ENCODE measurements around the gene LUZP2.
"Not testable (repeated sequence)": the region's sequence is repeated elsewhere in the genome, so short reads cannot be mapped to it uniquely, and the experiment has no call there.

LUZP2 gene

DNA sequence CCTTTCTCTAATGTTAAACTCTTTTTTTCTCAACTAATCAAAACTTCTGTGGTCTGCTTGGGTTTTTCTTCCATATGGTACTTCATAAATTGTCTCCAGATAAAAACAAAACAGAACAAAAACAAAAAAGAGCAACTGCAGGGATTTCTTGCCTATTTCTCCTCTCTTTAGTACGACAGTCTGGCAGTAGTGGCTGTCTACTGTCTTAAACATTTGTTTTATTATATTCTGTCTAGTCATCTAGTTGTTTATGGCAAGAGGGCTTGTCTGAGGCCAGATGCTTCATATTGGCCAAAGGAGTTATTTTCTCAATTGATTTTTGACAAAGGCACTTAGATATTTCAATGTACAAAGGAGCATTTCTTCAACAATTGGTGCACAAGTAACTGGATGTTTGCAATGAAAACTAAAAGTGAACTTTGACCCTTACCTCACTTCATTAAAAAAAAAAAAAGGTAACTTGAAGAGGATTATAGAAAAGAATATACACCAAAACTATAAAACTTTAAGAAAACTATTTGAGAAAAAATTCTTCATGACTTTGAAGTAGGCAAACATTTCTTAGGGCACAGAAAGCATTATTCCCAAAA lies 404.2 kb downstream of the LUZP2 start:
- no peak for DNase-seq (ENCODE audit: low read depth)

DNA sequence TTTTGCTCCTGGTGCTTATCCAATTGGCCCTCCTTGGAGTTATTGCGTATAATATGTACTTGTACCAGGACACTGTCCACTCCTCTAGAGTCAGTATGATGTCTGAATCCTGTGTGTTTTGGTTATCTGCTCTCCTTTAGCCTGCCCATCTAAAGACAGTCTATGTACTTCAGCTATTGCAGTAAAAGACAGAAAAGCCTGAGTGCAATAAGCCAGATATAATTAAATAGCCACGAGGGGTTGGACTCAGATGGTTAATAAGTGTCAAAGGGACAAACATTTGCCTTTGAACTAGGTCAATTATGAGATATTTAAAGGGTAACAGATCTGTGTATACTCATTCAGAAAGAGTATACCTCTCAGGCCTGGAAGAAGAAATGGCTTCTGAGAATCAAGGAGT lies 406.7 kb downstream of the LUZP2 start:
- no peak for DNase-seq (ENCODE audit: low read depth)

DNA sequence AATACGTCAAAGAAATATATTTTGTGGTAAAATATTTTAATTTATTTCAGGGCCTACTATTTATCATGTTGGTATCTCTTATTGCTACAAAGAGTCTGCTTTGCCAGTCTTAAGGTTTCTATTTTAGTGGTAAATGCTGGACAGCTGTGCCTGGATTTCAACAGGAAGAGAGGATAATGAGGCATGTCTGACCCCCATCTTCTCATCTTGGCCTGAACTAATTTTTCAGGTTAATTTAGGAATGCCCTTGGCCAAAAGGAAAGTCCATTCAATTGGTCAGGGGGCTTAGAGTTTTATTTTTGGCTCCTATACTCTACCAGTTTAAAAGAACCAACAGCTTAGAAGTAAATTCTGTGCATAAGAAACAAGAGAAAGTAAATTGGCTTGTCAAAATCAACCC lies 428.2 kb downstream of the LUZP2 start:
- no peak for DNase-seq (ENCODE audit: low read depth)

DNA sequence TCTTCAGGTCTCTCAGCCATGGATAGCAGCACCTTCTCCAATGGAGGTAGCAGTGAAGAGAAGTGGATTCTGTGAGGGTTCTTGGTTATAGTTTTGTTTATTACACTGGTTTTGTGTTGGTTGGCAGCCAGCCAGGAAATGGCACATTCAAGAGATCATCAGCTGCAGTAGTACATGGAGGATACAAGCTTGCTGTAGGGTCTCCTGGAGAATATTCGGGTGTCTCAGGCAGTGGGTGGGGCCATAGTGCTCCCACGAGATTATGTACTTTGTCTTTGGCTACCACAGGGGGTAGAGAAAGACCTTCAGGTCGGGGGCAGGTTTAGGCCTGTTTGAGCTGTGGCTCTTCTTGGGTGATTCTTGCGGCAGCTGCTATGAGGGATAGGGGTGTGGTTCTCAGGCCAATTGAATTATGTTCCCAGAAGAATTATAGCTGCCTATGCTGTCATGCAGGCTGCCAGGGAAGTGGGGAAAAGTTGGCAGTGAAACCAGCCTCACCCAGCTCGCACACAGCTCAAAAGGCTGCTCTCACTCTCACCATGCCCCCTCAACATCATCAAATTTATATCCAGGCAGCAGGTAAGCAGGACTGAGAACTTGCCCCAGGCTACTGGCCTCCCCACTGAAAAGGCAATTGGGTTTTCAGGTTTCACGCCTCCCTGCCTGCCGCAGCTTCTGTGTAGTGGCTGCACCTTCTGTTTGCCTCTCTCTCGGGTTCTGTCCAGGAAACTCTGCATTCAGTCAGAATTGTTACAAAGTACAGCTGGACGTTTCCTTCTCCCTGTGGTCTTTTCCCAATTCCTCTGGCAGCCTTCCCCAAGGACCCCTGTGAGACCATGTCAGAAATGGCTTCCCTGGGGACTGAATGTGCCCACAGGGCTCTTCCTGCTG lies 435.5 kb downstream of the LUZP2 start:
- no peak for DNase-seq (ENCODE audit: low read depth)

DNA sequence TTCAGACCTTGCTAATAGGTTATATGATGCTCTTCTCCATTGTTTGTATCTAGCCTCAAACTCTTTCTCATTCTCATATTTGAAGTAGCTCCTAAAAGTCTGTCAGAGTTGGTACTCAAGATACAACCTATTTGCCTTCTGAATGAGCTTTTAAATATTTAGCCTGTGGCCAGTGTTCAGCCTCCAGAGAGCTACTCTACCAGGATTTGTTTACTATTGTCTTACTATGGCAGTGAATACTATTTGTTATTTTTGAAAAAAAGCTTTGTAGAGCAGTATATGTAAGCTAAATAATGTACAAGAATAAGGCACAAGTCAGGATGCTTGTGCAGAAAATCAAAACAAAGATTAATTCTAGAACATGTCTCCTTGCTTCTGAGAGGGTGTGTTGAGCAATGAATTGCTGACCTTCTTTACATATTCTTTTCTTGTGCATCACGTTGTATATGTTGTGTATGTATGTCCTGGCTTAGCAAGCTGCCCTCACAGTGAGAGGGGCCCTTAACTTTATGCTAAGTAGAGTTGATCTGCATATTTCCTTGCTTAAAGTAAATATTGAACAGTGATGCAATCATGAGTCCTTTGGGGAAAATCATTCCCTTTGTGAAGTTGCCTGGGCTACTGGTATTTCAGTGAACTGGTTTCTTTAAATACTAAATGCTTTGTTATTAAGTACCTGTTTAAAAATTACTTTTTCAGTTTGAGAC lies 438.0 kb downstream of the LUZP2 start:
- no peak for DNase-seq (ENCODE audit: low read depth)

DNA sequence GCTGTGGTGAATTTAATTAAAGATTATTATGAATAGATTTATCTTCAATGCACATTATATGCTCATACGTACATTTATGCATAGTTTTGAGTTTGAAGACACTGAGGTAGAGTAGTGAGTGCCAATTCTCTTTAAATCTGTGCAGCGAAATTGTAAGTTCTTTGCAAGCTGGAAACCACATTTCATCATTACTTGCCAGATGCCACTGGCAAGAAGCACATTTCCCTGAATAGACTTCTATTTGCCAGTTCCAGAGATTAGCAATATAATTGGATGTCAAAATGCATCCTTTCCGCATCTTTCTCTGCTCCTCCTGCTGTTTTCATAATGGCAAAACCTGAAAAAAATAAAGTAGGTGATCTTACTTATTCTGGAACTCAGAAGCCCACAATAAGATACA lies 448.0 kb downstream of the LUZP2 start:
- no peak for DNase-seq (ENCODE audit: low read depth)

DNA sequence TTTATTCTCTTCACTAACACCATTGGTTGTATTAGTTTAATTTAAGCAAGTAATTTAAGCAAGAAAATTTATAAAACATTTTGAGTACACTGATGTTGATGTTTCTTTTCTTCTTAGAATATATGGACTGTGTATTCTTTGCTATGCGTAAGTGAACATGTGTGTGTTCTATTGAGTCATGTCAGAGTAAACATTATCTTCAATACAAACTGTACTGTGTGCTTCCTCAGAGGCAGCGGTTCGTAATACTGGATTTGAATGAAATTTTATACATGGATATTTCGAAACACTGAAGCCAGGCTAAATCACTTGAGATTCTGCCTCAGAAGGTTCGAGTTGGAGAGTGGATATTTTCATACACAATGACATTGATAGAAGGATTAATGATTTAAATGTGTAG lies 452.6 kb downstream of the LUZP2 start:
- no peak for DNase-seq (ENCODE audit: low read depth)

DNA sequence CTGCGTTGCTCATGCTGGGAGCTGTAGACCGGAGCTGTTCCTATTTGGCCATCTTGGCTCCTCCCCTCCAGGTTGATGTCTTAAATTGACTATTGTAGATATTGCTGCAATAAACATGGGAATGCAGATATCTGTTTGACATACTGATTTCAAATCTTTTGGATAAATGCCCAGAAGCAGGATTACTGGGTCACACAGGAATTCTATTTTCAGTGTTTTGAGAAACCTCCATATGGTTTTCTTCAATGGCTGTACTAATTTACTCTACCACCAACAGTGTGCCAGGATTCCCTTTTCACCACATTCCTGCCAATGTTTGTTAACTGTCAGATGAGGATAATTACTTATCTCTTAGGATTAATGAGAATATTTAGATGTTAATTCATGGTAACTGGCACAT lies 467.0 kb downstream of the LUZP2 start:
- DNase-seq (ENCODE audit: low read depth), result no peak

DNA sequence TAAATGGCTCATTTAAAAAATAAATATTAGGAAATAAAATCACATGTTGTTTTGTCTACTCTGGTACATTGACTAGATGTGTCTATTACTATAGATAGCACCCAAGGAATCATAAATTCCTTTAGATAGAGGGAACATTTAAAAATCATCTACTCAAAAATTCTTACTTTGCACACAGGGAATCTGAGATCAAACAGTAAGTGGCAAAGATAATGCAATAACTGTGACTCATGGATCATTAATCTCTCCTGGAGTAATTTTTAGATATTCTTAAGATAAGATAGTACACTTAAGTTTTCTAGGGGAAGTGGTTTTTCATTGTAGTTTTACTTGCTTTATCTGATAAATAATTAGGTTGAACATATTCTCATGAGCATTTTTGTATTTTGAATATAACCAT lies 468.9 kb downstream of the LUZP2 start:
- DNase-seq (ENCODE audit: low read depth), result no peak

DNA sequence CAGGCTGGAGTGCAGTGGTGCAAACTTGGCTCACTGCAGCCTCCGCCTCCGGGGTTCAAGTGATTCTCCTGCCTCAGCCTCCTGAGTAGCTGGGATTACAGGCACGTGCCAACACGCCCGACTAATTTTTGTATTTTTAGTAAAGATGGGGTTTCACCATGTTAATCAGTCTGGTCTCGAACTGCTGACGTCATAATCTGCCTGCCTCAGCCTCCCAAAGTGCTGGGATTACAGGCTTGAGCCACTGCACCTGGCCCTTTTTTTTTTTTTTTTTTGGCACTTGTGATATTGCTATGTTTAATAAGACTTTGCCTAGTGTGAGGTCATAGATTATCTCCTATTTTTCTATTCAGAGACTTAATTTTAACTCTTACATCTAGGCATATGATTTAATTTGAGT lies 497.1 kb downstream of the LUZP2 start:
- DNase-seq (ENCODE audit: low read depth), result not testable (repeated sequence)

DNA sequence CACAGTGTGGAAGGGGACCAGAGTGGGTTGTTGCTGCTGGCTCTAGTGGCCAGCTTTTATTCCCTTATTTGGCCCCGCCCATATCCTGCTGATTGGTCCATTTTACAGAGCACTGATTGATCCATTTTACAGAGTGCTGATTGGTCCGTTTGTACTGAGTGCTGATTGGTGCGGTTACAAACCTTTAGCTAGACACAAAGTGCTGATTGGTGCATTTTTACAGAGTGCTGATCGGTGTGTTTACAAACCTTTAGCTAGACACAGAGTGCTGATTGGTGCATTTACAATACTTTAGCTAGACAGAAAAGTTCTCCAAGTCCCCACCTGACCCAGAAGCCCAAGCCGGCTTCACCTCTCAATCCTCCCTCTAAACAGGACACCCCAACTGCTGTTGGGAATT lies 503.1 kb downstream of the LUZP2 start:
- not testable (repeated sequence) for DNase-seq (ENCODE audit: low read depth)

DNA sequence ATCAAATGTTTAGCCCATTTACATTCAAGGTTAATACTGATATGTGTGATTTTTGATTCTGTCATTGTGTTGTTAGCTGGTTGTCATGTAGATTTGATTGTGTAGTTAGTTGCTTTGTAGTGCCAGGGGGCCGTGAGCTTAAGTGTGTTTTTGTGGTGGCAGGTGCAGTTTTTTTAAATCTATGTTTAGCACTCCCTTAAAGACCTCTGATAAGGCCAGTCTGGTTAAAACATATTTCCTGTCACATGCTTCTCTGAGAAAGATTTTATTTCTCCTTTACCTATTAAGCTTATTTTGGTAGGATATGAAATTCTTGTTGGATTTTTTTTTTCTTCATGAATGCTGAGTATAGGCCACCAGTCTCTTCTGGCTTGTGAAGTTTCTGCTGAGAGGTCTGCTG lies 540.6 kb downstream of the LUZP2 start:
- DNase-seq (ENCODE audit: low read depth), result no peak

DNA sequence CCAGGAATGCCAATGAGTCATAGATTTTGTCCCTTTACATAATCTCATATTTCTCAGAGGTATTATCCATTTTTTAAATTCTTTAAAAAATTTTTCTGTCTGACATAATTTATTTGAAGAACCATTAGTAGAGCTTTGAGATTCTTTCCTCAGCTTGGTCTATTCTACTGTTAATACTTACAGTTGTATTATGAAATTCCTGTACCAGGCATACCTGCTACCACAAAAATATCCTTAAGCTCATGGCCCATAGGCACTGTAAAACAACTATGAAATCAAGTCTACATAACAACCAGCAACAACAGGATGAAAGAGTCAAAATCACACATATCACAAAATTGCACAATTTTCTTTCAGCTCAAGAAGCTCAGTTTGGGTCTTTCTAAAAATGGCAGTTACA lies 541.3 kb downstream of the LUZP2 start:
- no peak for DNase-seq (ENCODE audit: low read depth)

DNA sequence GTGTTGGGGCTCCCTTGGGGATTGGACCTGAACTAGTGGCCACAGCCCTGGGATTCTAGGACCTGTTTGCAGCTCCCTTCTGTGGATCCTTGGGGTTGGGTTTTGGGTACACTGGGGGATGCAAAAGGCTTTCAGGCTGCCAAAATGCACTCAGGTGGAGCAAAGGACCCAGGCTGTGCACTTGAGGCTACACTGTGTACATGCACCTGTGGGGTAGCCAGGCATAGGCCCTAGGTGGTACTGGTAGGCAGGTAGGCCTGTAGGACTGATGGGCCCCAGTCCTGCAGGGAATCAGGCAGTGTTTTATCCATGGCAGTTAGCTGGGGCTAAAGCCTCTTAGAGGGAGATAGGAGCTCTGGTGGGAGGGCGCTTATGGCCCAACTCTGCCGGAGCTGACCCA lies 542.3 kb downstream of the LUZP2 start:
- DNase-seq (ENCODE audit: low read depth), result no peak

DNA sequence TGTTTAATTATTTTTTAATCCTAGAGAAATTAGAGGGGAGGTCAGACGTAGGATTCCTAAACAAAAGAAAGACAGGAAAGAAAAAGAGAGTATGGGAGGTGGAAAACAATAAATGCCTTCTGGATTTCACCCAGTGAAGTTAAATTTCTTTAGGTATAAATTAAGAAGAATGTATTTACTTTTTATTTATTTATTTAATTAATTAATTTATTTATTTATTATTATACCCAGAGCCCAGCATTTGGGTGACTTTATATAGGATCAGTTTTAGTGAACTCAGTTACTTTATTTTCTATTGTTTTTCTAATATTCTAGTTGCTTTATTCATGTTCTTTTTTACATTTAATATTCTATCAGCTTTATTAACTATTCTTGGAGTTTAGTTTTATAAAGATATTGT lies 551.8 kb downstream of the LUZP2 start:
- DNase-seq (ENCODE audit: low read depth), result no peak

DNA sequence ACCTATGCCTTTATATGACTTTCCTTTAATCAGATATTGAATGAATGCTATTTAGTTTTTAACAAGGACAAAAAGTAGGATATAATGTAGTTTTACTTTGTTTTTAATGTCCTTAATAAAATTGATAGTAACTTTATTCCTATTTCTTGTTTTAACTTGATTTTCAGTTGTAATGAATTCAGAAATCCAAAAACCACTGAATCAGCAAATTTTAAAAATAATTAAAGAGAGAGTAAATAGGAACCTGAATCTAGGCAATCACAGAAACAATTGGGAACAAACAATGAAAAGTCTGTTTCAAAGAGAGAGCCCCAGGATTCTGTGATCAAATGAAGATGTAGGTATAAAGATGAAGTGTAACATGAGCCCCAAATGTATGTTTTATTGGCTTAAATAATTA lies 556.0 kb downstream of the LUZP2 start:
- DNase-seq (ENCODE audit: low read depth), result no peak

DNA sequence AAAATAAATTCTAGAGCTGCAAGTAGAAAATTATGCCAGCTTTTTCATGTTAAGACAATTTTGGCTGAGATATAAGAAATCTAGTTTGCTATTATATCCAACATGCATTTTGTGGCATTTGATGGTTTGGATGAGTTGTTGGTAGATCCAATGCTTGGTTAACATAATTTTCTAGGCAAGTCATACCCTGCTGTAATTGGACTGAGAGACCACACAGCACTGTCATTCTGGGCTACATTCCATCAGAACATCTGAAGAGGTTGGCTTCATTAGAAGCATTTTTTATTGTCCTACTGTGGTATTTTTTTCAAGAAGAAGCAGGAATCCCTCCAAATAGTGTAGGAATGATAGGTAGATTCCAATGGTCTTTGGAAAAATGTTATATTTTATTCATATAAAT lies 561.0 kb downstream of the LUZP2 start:
- DNase-seq (ENCODE audit: low read depth), result no peak

DNA sequence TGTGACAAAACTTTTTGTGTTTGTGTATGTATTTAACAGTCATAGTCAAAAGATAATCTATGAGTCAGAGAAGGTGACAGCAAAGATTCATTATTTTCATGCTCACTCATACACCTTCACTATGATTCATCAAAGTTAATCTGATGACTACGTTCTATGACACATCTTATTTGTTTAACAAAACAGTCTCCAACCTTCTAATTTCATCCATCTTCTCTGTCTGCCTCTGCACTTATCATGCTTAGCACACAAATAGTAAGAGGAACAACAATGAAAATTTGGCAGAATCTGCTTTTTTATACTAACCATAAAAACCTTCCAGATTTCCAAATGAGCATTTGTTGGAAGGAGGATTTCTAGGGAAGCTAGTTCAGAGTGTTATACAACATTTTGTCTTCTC lies 568.9 kb downstream of the LUZP2 start:
- no peak for DNase-seq (ENCODE audit: low read depth)

DNA sequence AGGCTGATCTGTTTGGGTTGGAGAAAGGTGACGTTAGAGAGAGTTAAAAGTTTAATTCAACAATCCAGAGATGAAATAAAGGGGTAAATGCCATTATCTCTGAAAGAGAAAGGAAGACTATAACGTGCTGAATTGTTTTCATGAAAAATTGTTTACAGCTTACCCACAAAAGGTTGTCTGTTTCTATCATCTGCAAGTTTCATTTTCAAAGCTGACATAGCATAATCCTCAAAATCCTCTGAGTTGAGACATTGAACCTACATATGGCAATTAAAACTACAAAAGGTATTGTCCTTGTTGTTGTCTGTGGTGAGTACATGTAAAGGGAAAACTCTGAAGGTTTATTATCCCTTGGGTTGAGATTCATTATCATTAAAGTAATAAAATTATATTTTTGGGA lies 569.9 kb downstream of the LUZP2 start:
- no peak for DNase-seq (ENCODE audit: low read depth)

DNA sequence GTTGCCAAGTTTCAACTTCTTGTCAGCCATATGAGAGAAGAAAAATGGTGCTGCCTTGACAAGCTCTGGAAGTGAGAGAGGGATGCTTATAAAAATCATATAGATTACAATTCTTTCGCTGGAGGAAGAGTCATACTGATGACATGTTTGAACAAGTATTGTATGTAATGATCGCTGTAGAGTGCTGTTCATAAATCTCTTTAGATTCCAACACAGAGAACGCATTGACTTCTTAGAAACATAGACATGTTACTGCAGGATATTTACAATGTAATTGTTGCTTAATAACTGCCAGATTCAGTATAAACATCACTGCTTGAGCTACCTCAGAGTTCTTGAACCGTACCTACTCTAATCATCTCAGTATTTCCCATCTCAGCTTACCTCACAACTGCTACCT lies 571.6 kb downstream of the LUZP2 start:
- no peak for DNase-seq (ENCODE audit: low read depth)

DNA sequence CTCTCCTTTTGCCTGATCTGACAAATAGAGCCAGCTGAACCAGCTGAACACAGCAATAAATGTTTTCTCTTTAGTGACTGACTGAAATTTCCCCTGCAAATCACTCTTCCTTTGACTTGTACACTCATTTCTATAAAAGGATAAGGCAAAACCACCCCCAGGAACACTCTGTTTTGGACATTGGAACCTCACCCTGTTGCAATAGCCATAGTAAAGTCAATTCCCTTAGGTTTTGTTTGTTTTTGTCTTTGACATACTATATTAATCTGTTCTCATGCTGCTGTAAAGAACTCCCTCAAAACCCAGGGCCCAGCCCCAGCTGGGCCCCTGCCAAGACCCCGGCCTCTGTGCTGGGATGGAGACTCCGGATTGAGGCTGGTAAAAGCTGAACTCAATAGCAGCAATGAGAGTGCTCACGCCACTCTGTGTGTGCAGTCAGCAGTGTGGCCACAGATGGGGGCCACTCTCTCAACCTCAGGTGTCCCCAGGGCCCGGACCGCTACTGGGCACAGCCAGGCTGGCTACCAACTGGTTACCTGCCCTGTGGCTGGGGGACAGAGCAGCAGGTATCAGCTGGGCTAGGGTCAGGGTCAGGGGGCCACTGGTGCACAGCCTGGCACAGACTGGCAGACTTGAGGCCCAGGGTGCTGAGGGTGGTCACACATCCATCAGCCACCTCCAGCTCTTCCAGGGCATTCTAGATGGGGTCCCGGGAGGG lies 597.4 kb downstream of the LUZP2 start:
- no peak for DNase-seq (ENCODE audit: low read depth)

DNA sequence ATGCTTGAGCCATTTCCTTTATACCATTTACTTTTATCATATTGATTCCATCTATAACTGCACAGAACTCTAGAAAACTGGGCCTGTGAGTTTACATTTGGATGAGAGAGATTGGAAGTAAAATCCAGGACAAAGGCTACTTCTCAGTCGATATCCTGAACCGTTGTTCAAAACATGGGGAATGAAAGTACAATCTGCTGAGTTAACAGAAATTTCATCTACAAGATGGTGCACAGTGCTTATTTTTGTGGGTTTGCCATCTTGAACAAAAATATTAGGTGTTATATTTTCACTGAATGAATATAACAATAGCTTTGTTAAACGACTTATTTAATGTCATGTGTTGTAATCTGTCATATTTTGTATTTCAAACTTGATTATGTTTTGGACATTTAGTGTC lies 622.6 kb downstream of the LUZP2 start:
- no peak for DNase-seq (ENCODE audit: low read depth)
